Measurements from ENCODE around the gene SEMA5A.

GRCh38 chr5:9066349-9066748 is 479.5 kb downstream of the SEMA5A start:
- TF ChIP-seq EP300 (IDR thresholded peaks at IDR 0.05) (no peak), CTCF (IDR thresholded peaks at IDR 0.05) (no peak), POLR2A (IDR thresholded peaks at IDR 0.05) (no peak), POLR2AphosphoS5 (IDR thresholded peaks at IDR 0.05) (no peak)
